Dendritic cell treated with granulocyte-macrophage colony-stimulating factor and Interleukin-4, amounts not matched to agents 40 ng/mL and 50 ng/mL, for 4 days (primary cell): ENCODE results near the gene ZBTB21.

ENCODE experiments used
- H3K27ac Mint-ChIP-seq: one replicate; pipeline ENCODE4 v1.8.0; 2022; ENCODE audit warnings: mild to moderate bottlenecking, mixed read lengths
- H3K27me3 Mint-ChIP-seq: one replicate; pipeline ENCODE4 v1.8.0; 2022; ENCODE audit warnings: mild to moderate bottlenecking, mixed read lengths
- H3K36me3 Mint-ChIP-seq: one replicate; pipeline ENCODE4 v1.8.0; 2022; ENCODE audit warnings: low read depth, mixed read lengths
- H3K4me1 Mint-ChIP-seq: one replicate; pipeline ENCODE4 v1.8.0; 2022; ENCODE audit warnings: low read depth, mixed read lengths
- H3K4me3 Mint-ChIP-seq: one replicate; pipeline ENCODE4 v1.8.0; 2022; ENCODE audit warnings: mild to moderate bottlenecking, moderate library complexity, mixed read lengths
- H3K9me3 Mint-ChIP-seq: one replicate; pipeline ENCODE4 v1.8.0; 2022; ENCODE audit warnings: mixed read lengths
- intact Hi-C: fragments of 100-400 bp; cut with micrococcal nuclease; formaldehyde crosslinking; loops from one replicate; pipeline ENCODE4 v1.15.0; 2022

The ZBTB21 gene

DNA sequence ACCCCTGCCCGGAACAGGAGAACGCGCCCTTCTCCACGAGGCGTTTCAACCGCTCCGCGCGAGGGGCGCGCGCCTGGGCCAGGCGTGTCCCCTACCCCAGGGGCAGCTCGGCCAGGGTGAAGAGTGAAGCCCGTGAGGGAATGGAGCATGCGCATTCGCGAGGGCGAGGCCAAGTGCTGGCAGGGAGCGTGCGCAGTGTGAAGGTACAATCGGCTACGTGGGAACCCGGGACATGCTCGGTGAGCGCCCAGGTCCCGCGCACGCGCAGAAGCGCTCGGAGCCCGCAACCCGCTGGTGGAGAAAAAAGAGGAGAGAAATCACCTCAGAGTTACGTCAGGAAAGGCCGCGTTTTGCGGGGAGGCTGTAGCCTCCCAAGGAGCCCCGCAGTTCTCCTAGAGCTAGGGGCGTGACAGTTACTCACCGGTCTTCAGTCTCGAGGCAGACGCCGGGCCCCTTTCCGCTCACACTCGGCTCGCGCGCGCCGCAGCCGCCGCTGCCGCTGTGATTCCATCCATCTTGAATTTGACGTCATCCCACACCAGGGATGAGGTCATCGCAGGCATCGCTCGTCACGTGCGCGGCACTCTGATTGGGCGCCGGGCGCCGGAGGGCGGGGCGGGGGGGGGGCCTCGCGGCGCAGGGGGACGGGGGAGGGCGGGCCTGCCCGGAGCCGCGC lies at the start of gene ZBTB21:
Gene ZBTB21, minus strand, starts transcription at position 530 of the 676 bp plus-strand sequence. CDS start 16,265 bp downstream, outside the sequence.
- intact Hi-C loops, result loop anchor here (1.0 to 5.0 kb wide), 5 partner anchors 52 to 107 kb away; no protein-coding TSS in a partner anchor
- Mint-ChIP-seq H3K4me1 (peaks cover 28% of the 10 kb centered on the region), H3K9me3 (peaks cover 7% of the 10 kb centered on the region)

GRCh38 chr21:42059721-42060120 lies 49.6 kb upstream of the ZBTB21 start:
- Mint-ChIP-seq H3K27me3 (peaks cover 7% of the 10 kb centered on the region), H3K4me1 (peaks cover 99% of the 10 kb centered on the region), H3K27ac (peak overlapping the region; percentile 97), H3K36me3 (no peaks in the 10 kb centered on the region), H3K4me3 (no peak overlapping the region), H3K9me3 (no peaks in the 10 kb centered on the region)
- intact Hi-C loops, result loop anchor here (5.0 kb wide), 3 partner anchors 37 to 47 kb away; partner anchors contain the start of gene ZBTB21

More for the DNA sequence above, at the start of gene ZBTB21:
- H3K27me3 Mint-ChIP-seq, result peaks cover 22% of the 10 kb centered on the region
- peak within 1 kb of the TSS; percentile 82 for H3K4me3 Mint-ChIP-seq
- H3K36me3 Mint-ChIP-seq, result peaks cover 29% of the 10 kb centered on the region
- H3K27ac Mint-ChIP-seq, result peak within 1 kb of the TSS; percentile 94

DNA sequence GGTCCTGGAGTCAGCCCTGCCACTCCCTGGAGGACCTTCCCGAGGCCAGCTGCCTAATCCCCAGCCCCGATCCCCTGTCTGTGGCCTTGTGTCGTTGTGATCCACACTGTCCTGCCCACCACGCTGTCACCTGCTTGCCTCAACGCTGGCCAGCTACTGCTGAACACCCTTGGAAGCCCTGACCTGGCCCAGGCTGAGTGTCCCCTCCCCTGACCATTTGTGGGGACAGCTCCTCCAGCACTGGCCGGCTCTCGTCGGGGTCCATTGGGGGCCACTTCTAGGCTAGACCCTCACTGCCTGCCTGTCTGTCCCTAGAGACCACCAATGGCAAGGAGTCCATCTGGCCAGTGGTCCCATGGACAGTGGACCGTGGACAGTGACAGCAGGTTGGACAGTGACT lies 49.0 kb upstream of the ZBTB21 start:
- Mint-ChIP-seq H3K9me3 (no peaks in the 10 kb centered on the region), H3K27ac (peak overlapping the region; percentile 97), H3K27me3 (peaks cover 7% of the 10 kb centered on the region), H3K4me3 (no peak overlapping the region), H3K4me1 (peaks cover 99% of the 10 kb centered on the region), H3K36me3 (no peaks in the 10 kb centered on the region)
- intact Hi-C loops, result loop anchor here (5.0 kb wide), 1 partner anchor 37 kb away; no protein-coding TSS in a partner anchor

- Mint-ChIP-seq H3K27ac (peak overlapping the region; percentile 97), H3K27me3 (peaks cover 7% of the 10 kb centered on the region), H3K36me3 (no peaks in the 10 kb centered on the region), H3K4me3 (no peak overlapping the region), H3K4me1 (peaks cover 94% of the 10 kb centered on the region), H3K9me3 (no peaks in the 10 kb centered on the region)
- intact Hi-C loops, result loop anchor here (5.0 kb wide), 1 partner anchor 36 kb away; no protein-coding TSS in a partner anchor
These were observed 48.5 kb upstream of the ZBTB21 start for GRCh38 chr21:42058631-42059111.

DNA sequence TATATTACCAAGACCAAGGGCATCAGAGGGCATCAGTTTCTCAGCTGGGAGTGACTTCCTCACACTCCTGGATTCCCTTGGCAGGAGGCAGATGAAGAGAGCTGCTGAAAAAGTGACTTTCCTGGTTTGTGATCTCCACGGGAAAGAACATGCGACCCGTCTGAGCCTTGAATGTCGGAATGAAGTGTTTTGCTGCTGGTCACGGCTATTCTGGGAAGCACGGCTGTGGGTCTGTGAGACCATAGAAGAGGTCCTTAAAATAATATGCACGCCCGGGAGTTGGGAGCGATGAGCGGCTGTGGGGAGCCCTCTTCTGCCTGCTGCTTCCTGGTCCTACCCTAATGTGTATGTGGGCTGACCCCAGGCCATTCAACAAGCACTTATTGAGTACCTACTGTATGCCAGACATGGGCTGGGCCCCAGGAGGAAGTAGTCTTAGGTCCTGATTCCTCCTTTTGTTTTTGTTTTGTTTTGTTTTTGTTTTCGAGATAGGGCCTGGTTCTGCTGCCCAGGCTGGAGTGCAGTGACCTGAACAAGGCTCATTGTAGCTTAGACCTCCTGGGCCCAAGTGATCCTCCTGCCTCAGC lies 47.8 kb upstream of the ZBTB21 start:
- intact Hi-C loops, result loop anchor here (5.0 kb wide), 1 partner anchor 36 kb away; no protein-coding TSS in a partner anchor
- H3K27me3 Mint-ChIP-seq, result peaks cover 12% of the 10 kb centered on the region
- no peaks in the 10 kb centered on the region for H3K9me3 Mint-ChIP-seq
- no peaks in the 10 kb centered on the region for H3K36me3 Mint-ChIP-seq
- H3K27ac Mint-ChIP-seq, result peak overlapping the region; percentile 97
- H3K4me1 Mint-ChIP-seq, result peaks cover 87% of the 10 kb centered on the region
- H3K4me3 Mint-ChIP-seq, result no peak overlapping the region

DNA sequence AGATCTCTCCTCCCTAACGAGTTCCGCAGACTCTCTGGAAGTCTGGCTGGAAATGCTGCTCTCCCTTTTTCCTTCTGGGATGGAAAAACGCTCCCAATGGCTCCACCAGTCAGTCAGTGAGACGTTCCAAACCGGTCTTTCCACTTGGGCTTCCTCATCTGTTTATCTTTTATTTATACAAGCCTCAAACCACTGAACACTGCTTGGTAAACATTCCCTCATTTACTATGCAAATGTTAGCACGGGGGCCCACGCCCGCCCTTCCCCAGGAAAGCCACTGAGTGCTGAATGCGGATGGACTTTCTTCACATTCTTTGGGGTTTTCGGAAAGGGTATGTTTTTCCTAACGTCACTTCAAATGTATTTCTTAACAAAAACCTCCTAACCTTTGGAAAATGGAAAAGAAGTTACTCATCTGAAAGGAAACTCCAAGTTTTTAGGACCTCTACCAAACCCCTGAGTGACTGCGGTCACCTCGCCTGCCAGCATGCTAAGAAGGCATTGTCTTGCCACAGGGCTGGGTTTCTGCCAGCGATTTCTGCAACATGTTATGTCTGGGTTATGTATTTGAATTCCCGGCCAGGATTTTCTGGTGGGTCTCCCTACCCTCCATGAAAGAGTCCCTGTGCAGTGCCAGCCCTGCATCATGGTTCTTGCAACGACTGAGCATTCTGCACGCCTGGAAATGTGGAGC lies 47.0 kb upstream of the ZBTB21 start:
- peak overlapping the region; percentile 97 for H3K27ac Mint-ChIP-seq

GRCh38 chr21:42056468-42056867 lies 46.3 kb upstream of the ZBTB21 start:
- Mint-ChIP-seq H3K9me3 (no peaks in the 10 kb centered on the region), H3K4me1 (peaks cover 72% of the 10 kb centered on the region), H3K36me3 (no peaks in the 10 kb centered on the region), H3K27me3 (peaks cover 27% of the 10 kb centered on the region), H3K27ac (no peak overlapping the region), H3K4me3 (no peak overlapping the region)
- intact Hi-C loops, result loop anchor here (5.0 kb wide), 1 partner anchor 34 kb away; no protein-coding TSS in a partner anchor

More for the DNA sequence above, 47.0 kb upstream of the ZBTB21 start:
- Mint-ChIP-seq H3K4me1 (peaks cover 79% of the 10 kb centered on the region), H3K27me3 (peaks cover 20% of the 10 kb centered on the region), H3K4me3 (no peak overlapping the region), H3K9me3 (no peaks in the 10 kb centered on the region), H3K36me3 (no peaks in the 10 kb centered on the region)
- intact Hi-C loops, result loop anchor here (5.0 kb wide), 1 partner anchor 35 kb away; no protein-coding TSS in a partner anchor

- peaks cover 62% of the 10 kb centered on the region for H3K4me1 Mint-ChIP-seq
- H3K27ac Mint-ChIP-seq, result peak overlapping the region; percentile 19
- intact Hi-C loops, result loop anchor here (5.0 kb wide), 1 partner anchor 33 kb away; no protein-coding TSS in a partner anchor
- peaks cover 28% of the 10 kb centered on the region for H3K27me3 Mint-ChIP-seq
- no peaks in the 10 kb centered on the region for H3K9me3 Mint-ChIP-seq
- no peak overlapping the region for H3K4me3 Mint-ChIP-seq
- H3K36me3 Mint-ChIP-seq, result no peaks in the 10 kb centered on the region
These were observed 45.3 kb upstream of the ZBTB21 start for GRCh38 chr21:42055425-42055824.

DNA sequence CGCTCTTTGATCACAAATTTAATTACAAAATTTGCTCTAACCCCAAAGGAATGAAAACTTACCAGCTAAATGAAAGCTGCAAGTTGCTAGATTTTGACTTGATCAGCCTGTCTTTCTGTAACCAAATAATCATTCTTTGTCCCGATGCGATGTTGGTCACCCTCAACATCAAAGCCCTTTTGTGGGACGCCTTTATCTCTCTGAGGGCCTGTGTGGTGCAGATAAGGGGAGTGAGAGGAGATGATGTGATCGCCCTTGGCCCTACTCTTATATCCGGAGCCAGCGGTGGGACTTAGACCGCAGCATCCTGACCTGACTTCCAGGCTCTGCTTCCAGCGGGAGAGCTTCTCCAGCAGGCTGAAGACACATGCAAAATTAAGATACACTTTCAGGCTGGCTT lies 41.6 kb upstream of the ZBTB21 start:
- Mint-ChIP-seq H3K9me3 (no peaks in the 10 kb centered on the region), H3K36me3 (no peaks in the 10 kb centered on the region), H3K27me3 (peaks cover 26% of the 10 kb centered on the region), H3K27ac (no peak overlapping the region), H3K4me3 (no peak overlapping the region), H3K4me1 (peaks cover 32% of the 10 kb centered on the region)
- intact Hi-C loops, result no loop called here

DNA sequence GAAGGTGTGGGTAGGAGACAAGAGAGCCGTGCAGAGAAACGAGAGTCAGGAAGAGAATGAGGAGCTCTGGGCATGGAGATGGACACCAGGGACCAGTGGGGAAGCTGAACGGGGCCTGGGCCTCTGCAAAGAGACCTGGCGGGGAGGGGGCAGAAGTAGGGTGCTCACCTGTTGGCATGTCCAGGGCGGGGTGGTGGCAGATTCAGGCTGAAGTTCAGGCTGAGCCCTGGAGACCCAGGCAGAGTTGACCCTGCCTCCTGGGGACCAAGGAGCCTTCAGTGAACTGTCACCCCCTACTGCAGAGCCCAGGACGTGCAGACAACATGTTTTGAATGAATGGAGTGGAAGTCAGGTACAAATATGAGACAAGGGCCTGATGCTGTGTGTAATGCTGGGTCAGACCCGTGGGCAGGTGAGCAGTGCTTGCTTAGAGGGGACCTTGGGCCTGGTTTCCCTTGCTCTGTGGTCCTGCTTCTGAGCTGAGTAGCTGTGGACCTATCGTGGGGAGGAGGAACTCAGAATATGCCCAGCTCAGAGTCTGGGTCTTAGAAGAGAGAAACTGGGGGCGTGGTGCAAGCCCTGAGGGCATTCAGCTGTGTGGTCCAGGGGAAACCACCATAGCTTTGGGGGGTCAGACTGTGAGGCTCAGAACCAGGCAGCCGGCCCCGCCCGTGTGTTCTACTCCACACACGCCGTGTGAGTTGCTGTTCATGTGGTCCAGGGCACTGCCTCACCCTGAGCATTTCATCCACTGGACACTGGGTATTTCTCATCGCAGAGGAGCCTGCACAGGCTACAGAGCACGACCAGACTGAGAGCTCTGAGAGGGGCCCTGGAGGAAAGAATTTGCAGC lies 39.6 kb upstream of the ZBTB21 start:
- Mint-ChIP-seq H3K27ac (no peak overlapping the region), H3K27me3 (peaks cover 21% of the 10 kb centered on the region), H3K4me1 (peaks cover 13% of the 10 kb centered on the region), H3K36me3 (no peaks in the 10 kb centered on the region), H3K4me3 (no peak overlapping the region), H3K9me3 (no peaks in the 10 kb centered on the region)
- intact Hi-C loops, result no loop called here

DNA sequence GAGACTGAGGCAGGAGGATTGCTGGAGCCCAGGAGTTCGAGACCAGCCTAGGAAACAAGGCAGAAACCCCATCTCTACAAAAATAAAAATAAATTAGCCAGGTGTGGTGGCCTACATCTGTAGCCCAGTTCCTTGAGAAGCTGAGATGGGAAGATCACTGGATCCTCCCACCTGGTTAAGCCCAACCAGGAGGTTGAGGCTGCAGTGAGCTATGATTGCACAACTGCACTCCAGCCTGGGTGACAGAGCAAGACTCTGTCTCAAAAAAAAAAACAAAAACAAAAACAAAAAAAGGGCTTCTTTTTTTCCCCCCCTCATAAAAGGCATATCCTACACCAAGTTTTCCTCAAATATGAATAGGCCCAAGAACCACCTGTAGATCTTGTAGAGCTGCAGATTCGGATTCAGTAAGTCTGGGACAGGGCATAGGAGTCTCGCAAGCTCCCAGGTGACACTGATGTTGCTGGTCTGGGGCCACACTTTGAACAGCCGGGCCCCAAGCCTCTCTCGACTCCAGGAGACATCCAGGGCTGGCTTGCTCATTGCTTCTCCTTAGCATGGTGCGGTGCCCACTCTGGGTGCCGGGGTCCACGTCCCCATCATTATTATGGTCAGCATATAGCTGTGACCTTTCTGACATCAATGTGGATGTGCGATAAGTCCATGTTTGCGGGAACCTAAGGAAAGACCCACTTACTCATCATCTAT lies 38.9 kb upstream of the ZBTB21 start:
- Mint-ChIP-seq H3K9me3 (no peaks in the 10 kb centered on the region), H3K27me3 (peaks cover 24% of the 10 kb centered on the region), H3K27ac (no peak overlapping the region), H3K36me3 (no peaks in the 10 kb centered on the region), H3K4me1 (peaks cover 6% of the 10 kb centered on the region), H3K4me3 (no peak overlapping the region)
- intact Hi-C loops, result no loop called here

DNA sequence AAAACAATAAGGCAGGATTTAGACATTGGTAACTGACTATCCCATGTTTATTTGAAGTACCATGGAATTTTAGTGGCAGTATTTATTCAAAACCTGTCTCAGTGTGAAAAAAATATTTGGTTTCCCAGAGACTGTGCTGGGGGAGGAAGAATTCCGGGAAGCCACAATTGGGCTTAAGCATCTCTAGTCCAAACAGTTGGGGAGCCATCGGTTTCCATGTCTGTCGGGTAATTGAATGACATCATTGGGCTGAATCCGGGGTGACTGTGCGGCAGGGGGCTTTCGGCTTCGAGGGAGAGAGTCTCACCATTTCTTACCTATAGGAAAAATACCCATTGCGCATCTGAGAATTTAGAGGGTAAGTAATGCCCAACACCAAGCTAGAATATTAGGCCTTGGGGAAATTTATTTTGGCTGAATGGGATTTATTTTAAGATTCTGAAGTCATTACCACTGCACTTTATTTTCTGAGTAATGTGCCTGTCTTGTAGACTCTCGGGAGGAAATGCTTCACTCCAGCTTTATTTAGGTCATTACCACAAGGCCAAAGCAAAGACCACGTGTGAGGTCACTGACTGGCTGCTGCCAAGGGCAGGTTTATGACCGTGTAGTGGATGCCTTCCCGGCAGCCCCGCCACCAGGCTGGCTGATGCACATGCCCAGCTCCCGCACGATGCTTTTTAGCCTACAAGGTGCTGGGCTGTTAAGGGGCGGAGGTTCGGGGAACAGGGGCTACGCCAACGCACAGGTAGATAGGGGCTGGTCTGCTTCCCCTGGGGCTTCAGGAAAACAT lies 37.9 kb upstream of the ZBTB21 start:
- Mint-ChIP-seq H3K4me1 (peaks cover 6% of the 10 kb centered on the region), H3K9me3 (no peaks in the 10 kb centered on the region), H3K36me3 (no peaks in the 10 kb centered on the region), H3K27ac (peak overlapping the region; percentile 33), H3K27me3 (peaks cover 19% of the 10 kb centered on the region), H3K4me3 (no peak overlapping the region)
- intact Hi-C loops, result no loop called here
